ENCODE results near the gene TRPM3.
"Not testable (repeated sequence)": the region's sequence is repeated elsewhere in the genome, so short reads cannot be mapped to it uniquely, and the experiment has no call there.

Gene TRPM3

DNA sequence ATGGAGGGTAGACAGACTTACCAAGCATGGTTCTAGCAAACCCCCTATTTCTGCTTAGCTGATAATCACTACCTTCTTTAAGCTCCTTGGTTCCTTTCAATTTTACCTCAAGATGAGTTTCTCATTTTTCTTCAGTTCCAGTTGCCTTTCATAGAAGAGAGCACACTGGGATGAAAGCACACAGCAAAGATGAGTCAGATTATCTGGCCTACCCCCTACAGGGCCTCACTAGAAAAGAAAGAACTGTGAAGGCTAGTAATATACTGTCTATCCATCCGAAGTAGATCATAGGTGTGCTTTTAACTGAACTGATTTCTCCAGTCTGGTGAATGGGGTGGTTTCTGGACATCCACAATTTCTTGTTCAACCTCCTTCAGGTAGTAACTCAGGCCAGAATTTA lies 122.5 kb downstream of the TRPM3 start:
- no peak for DNase-seq (ENCODE audit: low read depth in 2 of 2)

DNA sequence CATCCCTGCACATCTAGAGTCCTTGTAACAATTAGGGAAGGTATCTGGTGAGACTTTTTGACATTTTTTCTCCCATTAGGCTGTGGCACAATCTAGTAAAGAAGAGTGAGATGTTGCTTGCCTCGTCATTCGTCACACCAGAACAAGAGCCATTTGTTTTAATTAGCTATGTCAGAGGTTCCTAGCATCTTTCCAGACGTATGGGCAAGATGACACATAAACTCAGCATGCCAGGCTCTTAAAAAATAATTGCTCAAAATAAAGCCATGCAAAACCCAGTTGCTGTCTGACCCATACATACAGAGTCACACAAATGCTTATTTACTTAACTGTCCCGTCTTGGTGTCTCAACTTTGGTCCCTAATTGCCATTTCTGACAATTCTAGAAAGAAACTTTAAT lies 125.9 kb downstream of the TRPM3 start:
- DNase-seq (ENCODE audit: low read depth in 2 of 2): no peak

DNA sequence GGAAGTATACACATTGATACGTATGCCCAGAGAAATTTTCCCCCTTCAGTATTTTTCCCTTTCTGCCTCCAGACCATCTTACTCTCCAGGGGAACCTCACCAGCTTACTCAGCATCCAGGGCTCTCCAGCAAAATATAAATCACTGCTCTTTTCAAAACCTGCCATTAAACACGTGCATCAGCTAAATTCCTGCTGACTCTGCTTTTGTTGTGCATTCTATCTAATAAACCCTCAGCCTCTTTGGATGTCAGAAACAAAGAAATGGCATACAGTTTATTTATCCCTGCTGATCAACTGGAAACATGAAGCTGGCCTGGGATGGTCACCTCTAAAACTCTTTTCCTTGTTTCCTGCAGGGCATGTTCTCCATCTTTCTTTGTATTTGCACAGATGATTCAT lies 126.8 kb downstream of the TRPM3 start:
- DNase-seq (ENCODE audit: low read depth in 2 of 2): no peak

DNA sequence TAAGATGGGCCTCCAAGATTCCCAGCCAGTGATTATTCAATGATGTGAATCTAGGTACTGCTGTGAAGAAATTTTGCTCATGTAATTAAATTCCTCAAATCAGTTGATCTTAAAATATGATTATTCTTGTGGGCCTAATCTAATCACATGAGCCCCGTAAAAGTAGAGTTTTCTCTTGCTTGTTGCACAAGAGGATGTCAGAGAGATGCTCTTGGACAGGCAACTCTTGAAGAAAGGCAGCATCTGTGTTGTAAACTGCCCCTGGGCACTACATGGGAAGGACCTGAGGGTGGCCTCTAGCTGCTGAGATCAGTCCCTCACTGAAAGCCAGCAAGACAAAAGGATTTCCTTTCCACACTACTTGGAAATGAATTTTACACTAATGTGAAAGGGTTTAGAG lies 132.9 kb downstream of the TRPM3 start:
- no peak for DNase-seq (ENCODE audit: low read depth in 2 of 2)

DNA sequence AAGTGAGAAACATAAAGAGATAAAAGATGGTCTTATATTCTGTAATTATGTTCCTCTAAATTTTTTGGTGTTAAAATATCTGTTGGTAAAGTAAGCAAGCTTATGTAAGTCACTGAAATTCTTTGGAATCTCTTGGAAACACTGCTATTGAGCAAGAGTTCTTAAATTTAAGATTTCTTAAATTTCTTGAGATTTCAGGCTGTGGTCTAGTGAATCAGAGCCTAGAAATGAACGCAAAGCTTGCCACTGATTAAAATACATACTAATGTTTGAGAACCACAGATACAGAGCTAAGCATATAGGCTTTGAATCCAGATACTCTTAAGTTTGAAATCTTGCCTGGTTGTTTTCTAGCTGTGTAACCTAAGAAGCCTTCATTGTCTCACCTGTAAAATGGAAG lies 133.4 kb downstream of the TRPM3 start:
- no peak for DNase-seq (ENCODE audit: low read depth in 2 of 2)

DNA sequence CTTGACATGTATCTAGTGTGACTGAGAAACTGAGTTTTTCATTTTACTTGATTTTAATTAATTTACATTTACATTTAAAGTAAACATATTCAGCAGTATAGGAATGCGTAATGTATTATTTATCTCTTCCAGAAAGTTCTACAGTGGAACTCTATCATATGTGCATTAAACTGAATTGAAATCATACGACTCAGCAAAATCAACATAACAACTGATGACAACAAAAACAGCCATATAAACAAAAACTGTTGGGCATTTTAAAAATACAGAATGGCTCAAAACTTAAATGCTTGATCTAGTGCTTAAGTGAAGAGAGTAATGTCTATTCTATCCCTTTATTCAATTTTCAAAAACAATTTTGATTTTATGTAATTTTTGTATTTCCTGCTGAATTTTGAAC lies 134.4 kb downstream of the TRPM3 start:
- no peak for DNase-seq (ENCODE audit: low read depth in 2 of 2)

DNA sequence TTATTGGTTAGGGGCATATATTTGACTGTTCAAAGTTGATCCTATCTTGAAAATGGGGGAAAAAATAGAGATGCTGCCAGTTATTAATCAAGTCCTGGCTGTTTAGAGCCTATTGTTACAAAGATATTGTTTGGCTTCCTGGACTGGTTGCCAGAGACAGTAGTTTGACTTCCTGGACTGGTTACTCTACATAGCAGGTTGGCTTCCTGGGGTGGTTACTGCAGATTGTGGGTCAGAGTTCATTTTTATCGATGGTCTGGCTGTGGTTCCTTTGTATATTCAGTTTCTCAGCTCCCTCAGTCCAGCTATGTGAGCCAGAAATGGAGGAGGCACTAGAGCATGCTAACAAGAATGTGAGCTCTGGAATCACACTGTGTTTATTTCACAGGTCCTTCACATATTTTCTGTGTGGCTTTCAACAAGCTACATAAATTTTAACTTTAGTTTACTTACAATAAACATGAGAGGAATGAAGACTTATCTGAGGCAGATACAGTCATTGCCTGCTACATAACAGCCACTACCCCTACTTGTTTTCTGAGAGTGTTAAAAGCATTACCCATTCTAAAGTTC lies 137.6 kb downstream of the TRPM3 start:
- DNase-seq (ENCODE audit: low read depth in 2 of 2): no peak

DNA sequence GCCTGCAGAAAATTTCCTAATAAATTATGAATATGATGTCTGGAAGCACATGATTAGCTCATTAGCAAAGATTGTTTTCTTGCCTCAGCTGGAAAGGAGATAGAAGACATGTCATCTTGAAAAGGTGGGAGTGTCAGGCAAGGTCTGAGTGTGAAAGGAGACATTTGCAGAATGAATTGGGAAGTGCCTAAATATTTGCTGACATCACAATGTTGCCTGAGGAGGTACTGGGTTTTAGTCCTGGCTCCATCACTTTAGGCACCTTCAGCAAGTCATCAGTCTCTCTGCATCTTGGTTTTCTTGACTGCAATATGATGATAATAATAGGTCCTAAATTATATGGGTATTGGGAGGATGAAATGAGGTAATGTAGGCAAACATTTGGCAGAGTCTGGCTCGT lies 140.1 kb downstream of the TRPM3 start:
- no peak for DNase-seq (ENCODE audit: low read depth in 2 of 2)

DNA sequence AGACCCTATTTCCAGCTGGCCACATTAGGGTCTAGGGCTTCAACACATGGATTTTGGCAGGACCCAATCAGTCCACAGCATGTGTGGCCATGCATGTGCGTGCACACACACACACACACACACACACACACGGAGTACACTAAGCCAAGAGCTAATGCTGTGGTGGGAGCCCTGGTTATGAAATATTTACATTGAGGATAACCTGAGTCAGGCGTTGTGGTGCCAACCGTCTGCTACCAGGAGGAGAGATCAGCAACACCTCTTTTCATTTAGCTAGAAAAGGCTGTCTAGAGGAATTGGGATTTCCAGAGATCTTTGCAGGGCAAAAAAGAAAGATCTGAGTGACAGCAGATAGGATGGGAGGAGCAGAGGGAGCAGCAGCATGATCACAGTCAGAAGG lies 141.5 kb downstream of the TRPM3 start:
- DNase-seq (ENCODE audit: low read depth in 2 of 2): no peak

DNA sequence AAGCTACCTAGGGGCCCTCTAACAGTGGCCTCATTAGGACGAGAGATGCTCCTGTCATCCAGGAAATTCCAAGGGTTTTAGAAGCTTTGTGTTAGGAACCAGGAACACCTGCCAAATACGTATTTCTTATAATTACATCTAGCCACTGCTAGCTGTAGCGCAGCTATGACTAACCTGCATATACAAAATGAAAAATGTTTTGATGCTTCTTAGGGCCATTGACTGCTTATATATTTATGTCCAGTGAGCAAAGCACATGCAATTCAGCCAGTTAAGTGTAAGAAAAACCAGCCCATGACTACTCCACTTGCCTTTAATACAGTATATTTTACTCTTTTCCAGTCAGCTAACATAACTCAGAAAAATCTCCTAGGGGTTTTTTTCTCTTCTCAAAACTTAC lies 143.3 kb downstream of the TRPM3 start:
- no peak for DNase-seq (ENCODE audit: low read depth in 2 of 2)

DNA sequence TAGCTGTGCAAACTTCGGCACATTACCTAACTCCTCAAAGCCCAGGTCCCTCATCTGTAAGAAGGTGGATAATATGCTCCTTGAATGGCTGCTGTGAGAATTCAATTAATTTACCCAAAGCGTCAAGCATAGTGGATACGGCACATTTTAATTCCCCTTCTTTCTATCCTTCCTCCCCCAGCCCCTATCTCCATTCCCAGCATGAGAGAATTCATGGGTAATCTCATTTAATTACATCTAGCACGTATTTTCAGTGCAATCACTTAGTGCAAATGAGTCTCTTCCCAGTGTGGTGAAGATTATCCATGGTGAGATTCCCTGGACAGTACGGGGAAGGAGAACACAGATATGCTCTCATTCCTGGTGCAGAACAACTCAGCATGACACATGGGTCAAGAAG lies 145.6 kb downstream of the TRPM3 start:
- no peak for DNase-seq (ENCODE audit: low read depth in 2 of 2)

DNA sequence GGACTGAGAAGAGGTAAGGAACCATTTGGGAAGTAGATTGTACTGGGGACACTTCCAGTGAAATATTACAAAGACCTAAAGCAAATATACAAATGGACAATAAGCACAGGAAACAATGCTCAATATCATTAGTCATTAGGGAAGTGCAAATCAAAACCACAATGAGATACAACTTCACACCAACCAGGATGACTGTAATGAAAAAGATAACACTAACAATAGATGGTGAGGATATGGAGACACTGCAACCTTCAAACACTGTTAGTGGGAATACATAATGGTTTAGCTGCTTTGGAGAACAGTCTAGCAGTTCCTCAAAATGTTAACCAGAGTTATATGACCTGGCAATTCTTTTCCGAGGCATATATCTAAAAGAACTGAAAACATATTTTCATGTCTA lies 149.7 kb downstream of the TRPM3 start:
- no peak for DNase-seq (ENCODE audit: low read depth in 2 of 2)

DNA sequence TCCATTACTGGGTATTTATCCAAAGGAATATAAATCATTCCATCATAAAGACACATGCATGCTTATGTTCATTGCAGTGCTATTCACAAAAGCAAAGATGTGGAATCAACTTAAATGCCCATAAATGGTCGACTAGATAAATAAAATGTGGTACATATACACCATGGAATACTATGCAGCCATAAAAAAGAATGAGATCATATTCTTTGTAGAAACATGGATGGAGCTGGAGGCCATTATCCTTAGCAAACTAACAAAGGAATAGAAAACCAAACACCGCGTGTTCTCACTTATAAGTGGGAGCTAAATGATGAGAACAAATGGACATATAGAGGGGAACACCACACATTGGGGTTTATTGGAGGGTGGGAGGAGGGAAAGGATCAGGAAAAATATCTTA lies 155.0 kb downstream of the TRPM3 start:
- not testable (repeated sequence) for DNase-seq (ENCODE audit: low read depth in 2 of 2)

DNA sequence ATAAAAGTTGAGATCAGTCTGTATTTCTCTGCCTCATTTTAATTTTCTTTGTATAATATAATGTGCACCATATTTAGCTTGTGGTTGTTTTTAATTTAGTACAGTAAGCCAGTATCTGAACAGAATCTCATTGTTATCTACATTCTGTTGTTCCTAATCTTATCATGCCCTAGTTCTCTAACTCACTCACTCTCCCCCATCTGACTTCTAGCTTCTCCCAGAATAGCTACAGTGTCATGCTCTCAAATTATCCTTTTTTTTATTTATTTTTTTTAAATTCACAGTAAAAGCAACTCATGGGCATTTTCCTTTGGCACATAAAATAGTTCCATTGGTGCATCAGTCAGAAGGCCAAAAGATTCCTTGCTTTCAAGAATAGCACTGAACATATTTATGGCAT lies 156.6 kb downstream of the TRPM3 start:
- DNase-seq (ENCODE audit: low read depth in 2 of 2): no peak

DNA sequence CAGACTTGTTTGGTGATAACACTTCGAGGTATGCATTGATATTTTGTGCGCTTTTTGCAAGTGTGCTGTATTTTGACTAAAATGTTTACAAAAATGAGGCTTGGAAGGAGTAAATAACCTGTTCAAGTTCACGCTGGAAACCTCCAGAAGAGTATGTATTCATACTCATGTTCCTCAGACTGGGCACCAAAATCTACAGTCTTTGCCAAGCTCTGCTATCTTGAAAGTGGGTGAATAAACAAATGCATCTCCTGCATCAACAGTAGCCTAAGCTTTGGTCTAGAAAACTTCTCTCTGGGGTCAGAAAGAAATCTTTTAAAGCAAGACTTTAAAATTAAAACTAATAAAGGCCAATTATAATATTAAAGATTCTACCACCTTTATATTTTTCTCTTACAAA lies 157.9 kb downstream of the TRPM3 start:
- DNase-seq (ENCODE audit: low read depth in 2 of 2): no peak

DNA sequence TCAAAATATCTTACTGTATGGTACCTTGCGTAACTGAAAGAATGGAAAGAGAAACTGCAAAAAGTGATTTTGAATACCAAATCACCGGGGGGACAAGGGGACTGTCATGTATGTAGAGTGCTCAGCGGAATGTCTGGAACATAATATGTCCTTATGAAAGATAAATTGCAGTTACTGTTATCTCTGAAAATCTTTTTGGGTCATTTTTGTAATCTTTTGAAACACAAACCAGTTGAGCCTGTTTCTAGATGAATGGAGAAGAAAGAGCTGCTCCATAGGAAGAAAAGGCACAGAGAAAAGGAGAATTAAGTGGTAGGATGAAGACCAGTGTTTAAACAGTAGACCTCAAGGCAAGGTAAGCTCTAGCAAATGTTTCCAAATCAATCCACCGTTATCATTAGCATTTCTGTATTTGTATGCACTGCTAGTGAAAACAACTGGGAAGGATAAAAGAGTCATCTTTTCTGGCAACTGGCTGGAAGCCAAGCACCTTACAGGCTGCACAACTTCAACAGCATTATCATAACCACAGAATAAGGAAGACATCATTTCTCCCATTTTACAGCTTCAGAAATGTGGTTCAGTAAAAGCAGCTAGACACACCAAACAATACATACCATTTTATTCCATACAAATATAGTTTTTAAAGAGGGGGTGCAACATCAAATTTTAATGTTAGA lies 158.5 kb downstream of the TRPM3 start:
- DNase-seq (ENCODE audit: low read depth in 2 of 2): no peak

DNA sequence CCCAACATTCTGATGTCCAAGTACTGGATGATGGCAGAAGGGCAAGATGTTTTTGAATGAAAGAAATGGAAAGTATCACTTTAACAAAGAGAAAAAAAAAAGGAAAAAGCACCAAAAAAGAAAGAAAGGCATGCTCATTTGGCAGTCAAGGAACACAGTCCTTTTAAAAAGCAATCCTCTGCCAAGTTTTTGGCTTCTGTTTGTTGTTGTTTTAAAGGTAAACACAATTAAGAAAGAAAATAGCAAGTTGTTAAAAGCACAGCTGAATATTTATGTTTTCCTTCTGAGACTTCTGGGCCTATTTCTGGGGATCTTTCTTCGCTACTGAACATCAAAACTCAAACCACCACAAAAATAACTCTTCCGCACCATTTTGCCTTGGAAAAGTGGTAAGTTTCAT lies 162.1 kb downstream of the TRPM3 start:
- DNase-seq (ENCODE audit: low read depth in 2 of 2): no peak

DNA sequence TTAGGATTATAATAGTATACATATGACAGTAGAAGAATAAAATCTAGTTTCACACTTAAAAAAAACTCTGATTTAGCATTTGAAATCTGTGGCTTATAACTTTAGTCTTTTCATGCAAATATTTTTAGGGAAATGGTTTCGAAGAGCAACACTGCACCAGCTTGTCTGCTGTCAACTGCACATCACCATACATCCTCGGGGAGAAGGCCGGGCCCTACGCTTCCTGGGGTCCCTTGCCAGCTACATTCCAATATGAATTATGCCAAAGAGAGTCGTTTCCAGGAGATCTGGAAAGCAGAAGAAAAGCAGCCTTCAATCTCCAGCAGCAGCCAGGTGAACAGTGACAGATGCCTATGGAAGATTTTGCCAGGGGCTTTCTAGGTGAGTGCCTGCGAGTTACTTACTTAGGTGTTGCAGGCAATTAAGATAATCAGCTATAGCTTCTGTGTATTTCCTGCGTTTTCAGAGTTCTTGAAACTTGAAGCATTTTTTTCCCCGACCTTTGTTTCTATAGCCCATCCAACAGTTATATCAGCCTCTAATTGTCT lies 166.8 kb downstream of the TRPM3 start:
- no peak for DNase-seq (ENCODE audit: low read depth in 2 of 2)

DNA sequence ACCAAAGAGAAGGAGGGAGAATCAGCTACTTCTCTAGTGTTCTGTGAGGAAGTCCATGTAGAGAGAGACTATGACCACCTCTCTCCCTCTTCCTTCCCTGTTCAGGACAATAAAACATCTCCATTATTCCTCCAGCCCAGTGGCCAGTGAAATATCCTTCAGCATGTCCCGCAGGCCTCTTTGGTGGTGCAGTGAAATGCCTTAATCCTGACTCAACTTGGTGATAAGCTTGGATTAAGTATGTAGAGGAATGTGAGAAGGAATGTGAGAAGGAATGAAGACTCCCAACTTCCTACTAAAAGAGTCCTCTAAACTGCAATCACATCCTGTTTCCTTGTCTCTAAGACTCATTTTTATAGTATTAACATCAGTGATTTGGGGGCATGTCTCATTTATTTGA lies 167.3 kb downstream of the TRPM3 start:
- DNase-seq (ENCODE audit: low read depth in 2 of 2): no peak

DNA sequence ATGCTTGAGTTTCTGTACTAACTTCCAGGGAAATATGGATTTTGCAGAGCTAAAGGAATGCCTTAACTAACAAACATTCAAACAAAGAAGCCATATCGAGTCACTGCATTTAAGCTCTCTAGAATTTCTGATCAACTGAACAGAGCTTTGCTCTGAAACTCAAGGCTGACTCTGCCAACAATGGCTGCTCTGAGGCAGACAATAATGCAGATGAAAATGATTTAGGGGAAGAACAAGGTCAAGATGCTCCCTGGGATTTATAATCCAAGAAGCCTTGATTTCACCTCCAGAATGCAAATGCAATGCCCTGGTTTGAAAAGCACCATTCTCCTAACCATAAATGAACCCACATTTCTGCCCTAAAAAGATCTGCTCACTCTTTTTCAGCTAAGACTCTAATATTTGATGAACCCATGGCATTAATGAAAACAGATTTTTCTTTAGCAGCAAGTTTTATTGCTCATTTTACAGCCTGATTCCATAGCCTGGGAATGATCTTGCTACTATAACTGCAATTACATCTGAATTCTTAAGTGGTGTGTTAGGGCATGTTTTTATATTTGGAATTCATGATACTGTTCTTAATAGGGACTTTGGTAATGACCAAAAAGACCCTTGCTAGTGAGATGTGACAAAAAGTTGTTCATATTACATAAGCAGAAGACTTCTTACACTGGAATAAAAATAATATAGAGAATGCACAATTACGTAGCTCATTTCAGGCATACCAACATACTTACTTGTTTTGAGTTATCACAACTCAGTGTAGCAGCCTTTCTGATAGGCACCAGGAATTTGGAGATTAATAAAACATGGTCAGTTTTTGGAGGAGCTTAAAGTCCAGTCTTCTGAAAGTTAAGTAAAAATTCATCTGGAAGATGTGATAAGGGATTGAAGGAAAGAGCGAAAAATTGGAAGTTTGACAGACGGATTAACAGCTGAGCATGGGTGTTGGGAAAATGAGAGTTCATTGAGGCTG lies 169.4 kb downstream of the TRPM3 start:
- DNase-seq (ENCODE audit: low read depth in 2 of 2): no peak

DNA sequence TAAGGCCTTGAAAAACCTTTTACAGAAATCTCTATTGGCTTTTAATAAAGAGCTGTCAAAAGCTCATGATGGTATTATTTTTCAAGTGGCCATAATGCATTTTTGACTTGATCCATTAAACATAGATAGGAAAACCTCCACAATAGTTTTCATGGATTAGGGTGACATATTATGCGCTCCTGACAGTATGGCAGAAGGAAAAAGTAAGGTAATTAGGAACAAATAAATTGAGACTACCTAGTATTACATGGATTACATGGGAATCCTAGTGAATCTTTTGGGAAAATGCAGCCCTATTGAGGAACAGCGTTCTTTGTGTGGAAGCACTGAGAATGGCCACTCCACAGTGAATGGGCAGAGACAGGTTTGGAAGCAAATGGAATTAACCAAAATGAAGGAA lies 171.2 kb downstream of the TRPM3 start:
- DNase-seq (ENCODE audit: low read depth in 2 of 2): no peak

DNA sequence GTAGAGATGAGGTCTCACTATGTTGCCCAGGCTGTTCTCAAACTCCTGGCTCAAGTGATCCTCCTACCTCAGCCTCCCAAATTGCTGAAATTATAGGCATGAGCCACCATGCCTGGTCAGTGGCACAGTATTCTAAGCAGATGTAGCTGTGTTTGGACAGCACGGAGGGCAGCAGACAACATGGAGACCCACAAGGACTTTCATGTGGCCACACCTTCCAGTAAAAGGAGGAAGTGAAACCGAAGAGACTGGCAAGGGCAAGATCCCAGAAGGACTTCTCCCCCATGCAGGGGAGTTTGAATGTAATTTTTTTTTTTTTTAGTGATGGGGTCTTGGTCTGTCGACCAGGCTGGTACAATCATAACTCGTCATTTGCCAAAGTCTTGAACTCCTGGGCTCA lies 172.2 kb downstream of the TRPM3 start:
- no peak for DNase-seq (ENCODE audit: low read depth in 2 of 2)

DNA sequence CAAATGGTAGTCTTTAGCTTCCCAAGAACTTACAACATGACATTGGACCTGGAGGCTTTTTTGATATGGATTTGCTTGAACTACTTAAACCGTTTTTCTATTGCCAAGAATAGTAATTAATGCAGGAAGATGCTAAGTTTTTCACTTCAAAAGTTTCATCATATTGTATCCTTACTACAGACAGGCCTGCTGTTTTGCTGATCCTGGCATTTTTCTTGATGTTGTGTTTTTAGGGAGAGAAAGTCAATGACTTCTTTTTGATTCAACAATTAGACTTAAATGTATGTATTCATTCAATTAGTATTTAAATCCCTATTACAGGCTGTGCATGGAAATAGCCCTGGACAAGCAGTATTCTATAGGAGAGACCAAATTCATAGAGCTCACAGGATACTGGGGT lies 172.7 kb downstream of the TRPM3 start:
- DNase-seq (ENCODE audit: low read depth in 2 of 2): no peak

Measured in stimulated activated CD8-positive, alpha-beta memory T cell treated with anti-CD3 and anti-CD28 coated beads, Interleukin-7, amount 100 ng/mL, for 1 hour (primary cell).